OCI-LY7 (cell line): Measurements from ENCODE around the gene SHTN1. TPM values are rescaled to one million over a fixed set of nuclear protein-coding genes. Genes with fewer than 3 reads are reported as not detected.

Experiments used
- BruUV-seq: library from RNA; stranded (reverse); fragments of 400-500 nt; replicated peaks from 2 replicates; lab custom pipeline; 2021; lab: Mats Ljungman, UMichigan
- CTCF ChIA-PET: fragments of 300-600 bp; sonication (Branson Sonifier 250); formaldehyde crosslinking; loops from one replicate; lab custom pipeline; 2022; ENCODE audit warnings: antibody characterized with exemption; ENCODE audit not compliant: unreplicated experiment; lab: Charles Lee
- POLR2A ChIA-PET: fragments of 300-600 bp; sonication (Branson Sonifier 250); formaldehyde crosslinking; loops from one replicate; lab custom pipeline; 2022; ENCODE audit warnings: antibody characterized with exemption; lab: Charles Lee
- DNase-seq: peaks from one replicate; pipeline ENCODE4 v3.0.0-alpha.2; 2015; ENCODE audit warnings: low spot score
- H2AFZ ChIP-seq: fragments of 200-600 bp; sonication (generic), shearing (Covaris generic); 2 replicates; pipeline ENCODE4 v1.6.1; 2014; ENCODE audit warnings: mild to moderate bottlenecking, antibody characterized with exemption, low read length, moderate library complexity
- H3K27ac ChIP-seq: fragments of 200-600 bp; sonication (generic); 2 replicates; pipeline ENCODE4 v1.5.1; 2014; ENCODE audit warnings: mixed run types, low read depth, mild to moderate bottlenecking, moderate library complexity, low read length, inconsistent platforms; ENCODE audit not compliant: poor library complexity, severe bottlenecking
- H3K36me3 ChIP-seq: fragments of 200-600 bp; sonication (generic); 2 replicates; pipeline ENCODE4 v1.6.1; 2014; ENCODE audit warnings: mild to moderate bottlenecking, antibody characterized with exemption, low read length, moderate library complexity, mixed read lengths; ENCODE audit not compliant: insufficient read depth
- H3K4me1 ChIP-seq: fragments of 200-600 bp; sonication (generic); 2 replicates; pipeline ENCODE4 v1.5.1; 2014; ENCODE audit warnings: mild to moderate bottlenecking, low read length; ENCODE audit not compliant: insufficient read depth, poor library complexity, severe bottlenecking
- H3K4me2 ChIP-seq: fragments of 200-600 bp; sonication (generic); 2 replicates; pipeline ENCODE4 v1.6.1; 2014; ENCODE audit warnings: mild to moderate bottlenecking, low read length
- H3K4me3 ChIP-seq: fragments of 200-600 bp; sonication (generic); 2 replicates; pipeline ENCODE4 v1.5.1; 2014; ENCODE audit warnings: mild to moderate bottlenecking, low read depth, low read length; ENCODE audit not compliant: poor library complexity, severe bottlenecking
- H3K79me2 ChIP-seq: fragments of 200-600 bp; sonication (generic); 2 replicates; pipeline ENCODE4 v1.6.1; 2016; ENCODE audit warnings: low read depth, mild to moderate bottlenecking, low read length, moderate library complexity, mixed read lengths; ENCODE audit not compliant: insufficient read depth
- H3K9me2 ChIP-seq: fragments of 200-600 bp; sonication (generic); 2 replicates; pipeline ENCODE4 v1.6.1; 2016; ENCODE audit warnings: mild to moderate bottlenecking, low read length, mixed read lengths; ENCODE audit not compliant: insufficient read depth
- H3K9me3 ChIP-seq: fragments of 200-600 bp; sonication (generic); 2 replicates; pipeline ENCODE4 v1.6.1; 2014; ENCODE audit warnings: mild to moderate bottlenecking, mixed run types, low read length, mixed read lengths
- H4K20me1 ChIP-seq: fragments of 200-600 bp; sonication (generic); 2 replicates; pipeline ENCODE4 v1.6.1; 2014; ENCODE audit warnings: mild to moderate bottlenecking, antibody characterized with exemption, low read length, moderate library complexity, mixed read lengths; ENCODE audit not compliant: insufficient read depth
- EZH2phosphoT487 ChIP-seq: fragments of 200-600 bp; sonication (generic); IDR thresholded peaks from 2 replicates; pipeline ENCODE4 v1.6.1; 2018; ENCODE audit warnings: low read depth, borderline replicate concordance, mild to moderate bottlenecking, mixed run types, antibody characterized with exemption, low read length, moderate library complexity, mixed read lengths
- intact Hi-C: fragments of 100-400 bp; cut with micrococcal nuclease; formaldehyde crosslinking; loops from one replicate; pipeline ENCODE4 v1.10.0; 2022; ENCODE audit not compliant: unreplicated experiment
- total RNA-seq, 2 experiments: library from RNA; depleted of rRNA in 1 of 2; stranded (reverse); fragments of >200 nt in 1 of 2; shearing (Covaris generic) in 1 of 2; gene quantifications; 2 replicates each; pipeline ENCODE4 v1.2.3, GENCODE V29; 2014 to 2022
- TF ChIP-seq, protein P1 (sequence below): fragments of 200-600 bp; sonication (generic); conservative IDR thresholded peaks from 2 replicates; pipeline ENCODE4 v1.5.1; 2014; ENCODE audit warnings: mild to moderate bottlenecking, antibody characterized with exemption, low read length, moderate library complexity, mixed read lengths

Gene SHTN1
- total RNA-seq, 2 experiments from 2014 or later = not detected

DNA sequence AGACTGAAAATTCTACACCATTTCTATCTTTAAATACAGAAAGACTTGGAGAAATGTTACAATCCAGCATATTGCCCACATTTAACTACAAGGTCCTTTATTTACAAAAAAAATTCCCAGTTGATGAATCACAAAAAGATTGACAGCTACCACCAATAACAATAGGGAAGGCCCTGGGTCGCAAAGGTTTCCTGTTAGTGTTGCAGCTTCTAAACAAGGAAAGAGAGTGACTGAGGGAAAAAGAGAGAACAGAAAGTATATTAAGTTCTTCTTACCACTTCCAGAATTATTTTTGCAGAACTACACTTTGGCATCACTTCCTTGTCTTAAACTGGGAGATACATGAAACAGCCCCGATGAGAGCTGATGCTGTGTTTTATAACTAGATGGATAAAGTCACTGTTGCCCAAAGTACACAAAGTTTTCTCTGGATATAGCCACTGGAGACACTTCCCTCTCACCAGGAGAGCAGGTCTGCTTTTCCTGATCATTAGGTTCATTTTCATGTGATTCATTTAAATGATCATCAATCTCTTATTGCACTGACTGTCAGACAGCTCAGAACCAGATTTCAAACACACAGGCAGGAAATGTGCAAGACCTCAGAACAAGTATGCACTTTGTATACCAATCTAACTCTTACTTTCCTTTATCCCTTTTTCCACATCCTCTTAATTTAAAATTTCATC, 57.0 kb downstream of the SHTN1 start:
- DNase-seq = no peak
- no peak overlapping the region for H3K4me3 ChIP-seq
- H3K4me1 ChIP-seq = no peaks in the 10 kb centered on the region
- ChIA-PET CTCF (no interaction called here), POLR2A (interaction anchor here (1.1 kb wide), 1 partner anchor 8 kb away, joined by 3 read pairs; no protein-coding TSS in a partner anchor)
- H3K79me2 ChIP-seq = no peaks in the 10 kb centered on the region
- no peak overlapping the region for H3K4me2 ChIP-seq
- no peaks in the 10 kb centered on the region for H3K9me3 ChIP-seq
- intact Hi-C loops = no loop called here
- H3K27ac ChIP-seq = no peak overlapping the region
- TF ChIP-seq EZH2phosphoT487 = no peak
- TF ChIP-seq, protein P1, sequence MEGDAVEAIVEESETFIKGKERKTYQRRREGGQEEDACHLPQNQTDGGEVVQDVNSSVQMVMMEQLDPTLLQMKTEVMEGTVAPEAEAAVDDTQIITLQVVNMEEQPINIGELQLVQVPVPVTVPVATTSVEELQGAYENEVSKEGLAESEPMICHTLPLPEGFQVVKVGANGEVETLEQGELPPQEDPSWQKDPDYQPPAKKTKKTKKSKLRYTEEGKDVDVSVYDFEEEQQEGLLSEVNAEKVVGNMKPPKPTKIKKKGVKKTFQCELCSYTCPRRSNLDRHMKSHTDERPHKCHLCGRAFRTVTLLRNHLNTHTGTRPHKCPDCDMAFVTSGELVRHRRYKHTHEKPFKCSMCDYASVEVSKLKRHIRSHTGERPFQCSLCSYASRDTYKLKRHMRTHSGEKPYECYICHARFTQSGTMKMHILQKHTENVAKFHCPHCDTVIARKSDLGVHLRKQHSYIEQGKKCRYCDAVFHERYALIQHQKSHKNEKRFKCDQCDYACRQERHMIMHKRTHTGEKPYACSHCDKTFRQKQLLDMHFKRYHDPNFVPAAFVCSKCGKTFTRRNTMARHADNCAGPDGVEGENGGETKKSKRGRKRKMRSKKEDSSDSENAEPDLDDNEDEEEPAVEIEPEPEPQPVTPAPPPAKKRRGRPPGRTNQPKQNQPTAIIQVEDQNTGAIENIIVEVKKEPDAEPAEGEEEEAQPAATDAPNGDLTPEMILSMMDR = no peak
- no peak overlapping the region for H2AFZ ChIP-seq
- H3K9me2 ChIP-seq = no peaks in the 10 kb centered on the region
- no peaks in the 10 kb centered on the region for H4K20me1 ChIP-seq
- H3K36me3 ChIP-seq = no peaks in the 10 kb centered on the region
- no TSS peak for BruUV-seq

GRCh38 chr10:116944911-116945310, 60.1 kb downstream of the SHTN1 start:
- Histone ChIP-seq H3K4me3 (no peak overlapping the region), H3K9me2 (no peaks in the 10 kb centered on the region), H4K20me1 (no peaks in the 10 kb centered on the region), H3K9me3 (no peaks in the 10 kb centered on the region), H3K36me3 (no peaks in the 10 kb centered on the region), H3K4me1 (no peaks in the 10 kb centered on the region), H3K4me2 (no peak overlapping the region), H3K79me2 (no peaks in the 10 kb centered on the region), H2AFZ (no peak overlapping the region), H3K27ac (no peak overlapping the region)
- intact Hi-C loops = no loop called here
- no peak for DNase-seq
- POLR2A ChIA-PET = no interaction called here
- CTCF ChIA-PET = no interaction called here
- TF ChIP-seq, protein P1 = no peak
- no peak for TF ChIP-seq EZH2phosphoT487
- no TSS peak for BruUV-seq

DNA sequence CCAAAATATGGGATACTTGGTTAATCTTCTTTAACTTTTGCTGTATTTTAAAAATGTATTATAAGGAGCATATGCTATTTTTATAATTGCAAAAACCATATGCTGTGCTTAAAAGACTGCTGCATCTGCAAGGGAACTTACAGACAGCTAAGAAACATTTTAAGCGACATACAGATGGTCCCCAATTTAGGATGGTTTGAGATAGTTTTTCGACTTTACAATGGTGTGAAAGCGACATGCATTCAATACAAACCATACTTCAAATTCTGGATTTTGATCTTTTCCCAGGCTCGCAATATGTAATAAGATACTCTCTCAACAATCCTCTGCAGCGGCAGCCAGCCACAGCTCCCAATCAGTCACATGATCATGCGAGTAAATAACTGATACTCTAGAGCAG, 73.2 kb downstream of the SHTN1 start:
- H3K4me3 ChIP-seq = no peak overlapping the region
- no peak for DNase-seq
- no peaks in the 10 kb centered on the region for H3K9me2 ChIP-seq
- no peaks in the 10 kb centered on the region for H3K79me2 ChIP-seq
- no peaks in the 10 kb centered on the region for H3K36me3 ChIP-seq
- POLR2A ChIA-PET = no interaction called here
- H2AFZ ChIP-seq = no peak overlapping the region
- H3K27ac ChIP-seq = no peak overlapping the region
- H3K9me3 ChIP-seq = no peaks in the 10 kb centered on the region
- TF ChIP-seq, protein P1 = no peak
- no peak for TF ChIP-seq EZH2phosphoT487
- BruUV-seq = no TSS peak
- CTCF ChIA-PET = no interaction called here
- H4K20me1 ChIP-seq = no peaks in the 10 kb centered on the region
- no peaks in the 10 kb centered on the region for H3K4me1 ChIP-seq
- H3K4me2 ChIP-seq = no peak overlapping the region
- intact Hi-C loops = no loop called here
